Cardiac fibroblast (primary cell): Measurements from ENCODE around the gene SATB1.

Experiments used
- DNase-seq, 2 donors: peaks; one replicate each; pipeline versions ENCODE4 v3.0.0 to v3.0.0-alpha.2; 2010; ENCODE audit warnings: low read depth in 2 of 2
- H3K4me3 ChIP-seq, 2 donors: replicated peaks in 1 of 2; 1 replicate in 1 of 2; 2 replicates in 1 of 2; pipeline ENCODE4 v1.5.1; 2011; ENCODE audit warnings: low read depth in 2 of 2, low read length in 2 of 2, mild to moderate bottlenecking in 2 of 2, moderate library complexity in 1 of 2
- CTCF ChIP-seq: IDR thresholded peaks from one replicate; pipeline ENCODE4 v1.5.1; 2011; ENCODE audit warnings: low read depth, mild to moderate bottlenecking, low read length, inconsistent platforms

SATB1 gene

GRCh38 chr3:18441551-18441950, 16.4 kb upstream of the SATB1 start:
- no peak for TF ChIP-seq CTCF
- DNase-seq: no peak
- H3K4me3 ChIP-seq: no peak overlapping the region

GRCh38 chr3:18440066-18440722, 15.1 kb upstream of the SATB1 start:
- peak in 1 of 2 donors; percentile 16 for DNase-seq
- no peak for TF ChIP-seq CTCF
- H3K4me3 ChIP-seq: no peak overlapping the region

- TF ChIP-seq CTCF: no peak
- DNase-seq: no peak
- no peak overlapping the region for H3K4me3 ChIP-seq
These were observed 14.1 kb upstream of the SATB1 start for GRCh38 chr3:18439281-18439680.

GRCh38 chr3:18438586-18438985, 13.4 kb upstream of the SATB1 start:
- TF ChIP-seq CTCF: no peak
- DNase-seq: no peak
- H3K4me3 ChIP-seq: no peak overlapping the region

GRCh38 chr3:18436213-18436612, 11.1 kb upstream of the SATB1 start:
- TF ChIP-seq CTCF: no peak
- DNase-seq: no peak
- H3K4me3 ChIP-seq: no peak overlapping the region

GRCh38 chr3:18434711-18435110, 9.6 kb upstream of the SATB1 start:
- no peak for DNase-seq
- no peak for TF ChIP-seq CTCF
- no peak overlapping the region for H3K4me3 ChIP-seq

GRCh38 chr3:18432752-18433151, 7.6 kb upstream of the SATB1 start:
- TF ChIP-seq CTCF: no peak
- no peak overlapping the region for H3K4me3 ChIP-seq
- no peak for DNase-seq
